Immature natural killer cell (primary cell): ENCODE measurements around the gene GCDH. TPM values are rescaled to one million over a fixed set of nuclear protein-coding genes. Genes with fewer than 3 reads are reported as not detected.
"Not testable (repeated sequence)": the region's sequence is repeated elsewhere in the genome, so short reads cannot be mapped to it uniquely, and the experiment has no call there.

Source experiments
- DNase-seq, 3 donors: peaks; one replicate each; pipeline ENCODE4 v3.0.0; 2022; ENCODE audit warnings: mixed read lengths in 1 of 3
- H3K27ac Mint-ChIP-seq, 6 donors: one replicate each; pipeline ENCODE4 v1.8.0; 2020; ENCODE audit warnings: mixed read lengths in 6 of 6, mild to moderate bottlenecking in 5 of 6, inconsistent platforms in 4 of 6, moderate library complexity in 3 of 6
- H3K27me3 Mint-ChIP-seq, 3 donors: one replicate each; pipeline ENCODE4 v1.8.0; 2020 to 2021; ENCODE audit warnings: low read depth in 3 of 3, mild to moderate bottlenecking in 3 of 3, mixed read lengths in 3 of 3, moderate library complexity in 3 of 3, inconsistent platforms in 1 of 3
- H3K36me3 Mint-ChIP-seq, 3 donors: one replicate each; pipeline ENCODE4 v1.8.0; 2020; ENCODE audit warnings: mixed read lengths in 3 of 3, inconsistent platforms in 2 of 3, mild to moderate bottlenecking in 2 of 3
- H3K4me1 Mint-ChIP-seq, 2 donors: one replicate each; pipeline ENCODE4 v1.8.0; 2020; ENCODE audit warnings: inconsistent platforms in 2 of 2, mild to moderate bottlenecking in 2 of 2, mixed read lengths in 2 of 2, moderate library complexity in 1 of 2
- H3K4me3 Mint-ChIP-seq, 5 donors: one replicate each; pipeline ENCODE4 v1.8.0; 2020; ENCODE audit warnings: mild to moderate bottlenecking in 5 of 5, mixed read lengths in 5 of 5, inconsistent platforms in 3 of 5, moderate library complexity in 3 of 5
- H3K9me3 Mint-ChIP-seq, 6 donors: one replicate each; pipeline ENCODE4 v1.8.0; 2020; ENCODE audit warnings: mild to moderate bottlenecking in 6 of 6, mixed read lengths in 6 of 6, inconsistent platforms in 4 of 6, moderate library complexity in 3 of 6
- polyA plus RNA-seq, 3 donors: library from polyadenylated mRNA; unstranded; fragments of 300-500 nt; fragmentation: Illumina TruSeq; gene quantifications; one replicate each; pipeline ENCODE4 v1.2.3, GENCODE V29; 2021

Gene GCDH
- polyA plus RNA-seq, 3 donors from 2014 or later: 17.0 to 21.6 (median 18.4) TPM

DNA sequence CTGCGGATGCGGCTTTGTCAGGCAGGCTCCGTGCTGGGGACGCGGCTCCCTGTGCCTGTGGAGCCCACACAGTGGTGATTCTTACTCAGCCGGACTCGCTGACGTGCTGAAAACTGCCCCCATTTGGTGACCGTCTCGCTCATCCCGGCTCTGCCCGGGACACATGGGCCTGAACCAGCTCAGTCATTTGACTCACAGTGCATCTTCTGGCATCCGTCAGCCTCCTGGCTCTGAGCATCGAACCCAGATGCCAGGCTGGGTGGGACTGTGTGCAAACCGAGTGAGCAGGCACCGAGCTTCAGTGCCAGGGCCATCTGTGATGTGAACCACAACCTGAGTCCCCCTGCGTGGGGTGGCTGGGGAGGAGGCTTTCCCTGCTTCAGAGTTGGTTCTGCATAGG lies 5.5 kb downstream of the GCDH start:
- no peaks in the 10 kb centered on the region for H3K9me3 Mint-ChIP-seq
- peaks cover 8 to 20% of the 10 kb centered on the region in 2 donors for H3K4me1 Mint-ChIP-seq
- H3K27me3 Mint-ChIP-seq: peaks cover 0 to 6% (median 1%) of the 10 kb centered on the region in 3 donors
- H3K27ac Mint-ChIP-seq: no peak overlapping the region
- no peak for DNase-seq
- H3K36me3 Mint-ChIP-seq: peaks cover 9 to 13% (median 11%) of the 10 kb centered on the region in 3 donors
- no peak overlapping the region for H3K4me3 Mint-ChIP-seq

DNA sequence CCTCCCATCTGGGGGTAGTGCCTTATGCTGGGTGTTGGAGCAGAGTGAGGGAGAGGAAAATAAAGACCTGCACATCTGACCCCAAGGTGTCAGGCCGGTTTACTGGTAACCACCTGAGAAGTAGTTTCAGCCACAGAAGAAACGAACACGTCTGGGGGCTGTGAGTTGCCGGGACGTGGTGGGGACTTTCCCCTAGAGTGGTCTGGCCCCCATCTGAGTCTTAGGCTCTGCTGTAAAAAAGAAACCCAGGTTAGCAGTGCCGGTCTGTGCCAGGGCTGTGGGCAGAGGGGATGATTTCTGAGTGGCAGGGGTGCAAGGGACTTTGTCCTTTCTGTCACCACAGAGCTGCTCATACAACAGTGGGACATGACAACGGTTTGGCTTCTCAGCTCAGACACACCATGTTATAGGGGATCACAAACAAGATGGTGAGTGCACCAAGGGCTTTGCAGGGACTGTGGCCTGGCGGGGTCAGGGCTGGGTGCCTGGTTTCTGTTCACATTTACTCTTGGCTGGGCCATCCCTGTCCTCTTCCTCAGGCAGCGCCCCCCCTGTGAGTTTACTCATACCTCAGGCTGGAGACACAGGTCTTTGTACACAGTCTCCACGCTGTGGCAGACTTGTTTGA lies 9.0 kb downstream of the GCDH start:
- Mint-ChIP-seq H3K36me3 (peaks cover 1 to 2% (median 1%) of the 10 kb centered on the region in 3 donors), H3K9me3 (no peaks in the 10 kb centered on the region), H3K4me3 (peak overlapping the region in 2 of 5 donors; percentile 3 to 47), H3K27me3 (peaks cover 0 to 3% (median 2%) of the 10 kb centered on the region in 3 donors), H3K27ac (peak overlapping the region; percentile 23 to 90 (median 44)), H3K4me1 (peaks cover 0 to 12% of the 10 kb centered on the region in 2 donors)
- DNase-seq: peak; percentile 39 to 72 (median 42)

DNA sequence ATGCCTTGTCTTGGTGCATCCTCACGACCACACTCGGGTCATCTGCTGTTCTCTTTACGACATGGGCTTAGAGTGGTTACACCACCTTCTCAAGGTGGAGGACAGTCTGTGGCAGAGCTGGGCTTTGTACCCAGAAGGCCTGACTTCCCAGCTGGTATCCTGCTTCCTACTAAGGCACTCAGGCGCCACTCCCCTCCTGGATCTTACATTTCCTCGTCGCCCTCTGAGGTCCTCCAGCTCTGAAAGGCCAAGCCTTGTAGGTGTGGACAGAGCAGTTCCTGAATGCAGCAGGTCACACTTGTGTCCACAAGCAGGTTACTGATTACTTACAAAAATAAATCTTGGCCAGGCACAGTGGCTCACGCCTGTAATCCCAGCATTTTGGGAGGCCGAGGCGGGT lies 16.2 kb downstream of the GCDH start:
- H3K4me3 Mint-ChIP-seq: no peak overlapping the region
- no peak overlapping the region for H3K27ac Mint-ChIP-seq
- H3K4me1 Mint-ChIP-seq: no peaks in the 10 kb centered on the region
- no peaks in the 10 kb centered on the region for H3K9me3 Mint-ChIP-seq
- H3K27me3 Mint-ChIP-seq: peaks cover 0 to 2% (median 0%) of the 10 kb centered on the region in 3 donors
- no peak for DNase-seq
- no peaks in the 10 kb centered on the region for H3K36me3 Mint-ChIP-seq

DNA sequence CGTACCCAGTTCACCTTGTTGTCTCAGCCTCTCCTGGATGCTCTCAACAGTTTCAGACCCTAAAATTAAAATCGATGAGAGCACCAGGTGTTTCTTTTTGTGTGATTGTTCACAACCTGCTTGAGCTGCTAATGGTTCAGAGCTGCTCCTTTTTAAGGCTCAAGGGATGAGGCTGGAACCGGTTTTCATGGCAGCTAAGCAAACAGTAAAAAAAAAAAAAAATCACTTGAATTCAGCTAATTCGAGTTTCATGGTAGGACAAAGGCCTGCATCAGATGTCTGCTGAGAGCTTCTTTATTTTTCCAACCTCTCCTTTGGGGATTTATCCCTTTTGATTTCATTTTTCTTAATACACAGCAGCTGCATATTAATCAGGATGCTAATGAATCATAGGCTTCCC lies 21.6 kb downstream of the GCDH start:
- H3K27me3 Mint-ChIP-seq: peaks cover 0 to 6% (median 0%) of the 10 kb centered on the region in 3 donors
- H3K9me3 Mint-ChIP-seq: no peaks in the 10 kb centered on the region
- peaks cover 19 to 20% of the 10 kb centered on the region in 2 donors for H3K4me1 Mint-ChIP-seq
- DNase-seq: no peak
- no peaks in the 10 kb centered on the region for H3K36me3 Mint-ChIP-seq
- H3K27ac Mint-ChIP-seq: no peak overlapping the region
- no peak overlapping the region for H3K4me3 Mint-ChIP-seq

- Mint-ChIP-seq H3K36me3 (no peaks in the 10 kb centered on the region), H3K4me3 (peak overlapping the region in 1 of 5 donors; percentile 29), H3K4me1 (peaks cover 19 to 20% of the 10 kb centered on the region in 2 donors), H3K27me3 (peaks cover 0 to 6% (median 1%) of the 10 kb centered on the region in 3 donors), H3K27ac (peak overlapping the region in 5 of 6 donors; percentile 37 to 95 (median 84)), H3K9me3 (no peaks in the 10 kb centered on the region)
- no peak for DNase-seq
These were observed 22.1 kb downstream of the GCDH start for GRCh38 chr19:12913011-12913561.

- H3K36me3 Mint-ChIP-seq: no peaks in the 10 kb centered on the region
- peak; percentile 40 to 46 (median 43) for DNase-seq
- H3K9me3 Mint-ChIP-seq: no peaks in the 10 kb centered on the region
These were observed 23.1 kb downstream of the GCDH start for GRCh38 chr19:12913851-12914690.

DNA sequence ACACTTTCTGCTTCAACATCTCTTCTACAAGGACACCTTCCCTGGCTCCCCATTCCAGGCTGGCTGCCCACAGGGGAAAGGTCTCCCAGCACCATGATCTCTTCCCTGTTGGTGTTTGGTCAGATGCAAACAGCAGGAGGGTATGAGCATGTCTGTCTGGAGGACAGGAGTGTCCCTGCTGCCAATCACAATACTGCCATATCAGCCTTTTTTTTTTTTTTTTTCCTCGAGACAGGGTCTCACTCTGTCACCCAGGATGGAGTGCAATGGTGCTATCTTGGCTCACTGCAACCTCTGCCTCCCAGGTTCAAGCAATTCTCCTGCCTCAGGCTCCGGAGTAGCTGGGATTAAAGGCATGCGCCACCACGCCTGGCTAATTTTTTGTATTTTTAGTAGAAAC lies 24.9 kb downstream of the GCDH start:
- H3K4me3 Mint-ChIP-seq, DNase-seq, H3K27ac Mint-ChIP-seq, H3K9me3 Mint-ChIP-seq, H3K36me3 Mint-ChIP-seq: not testable (repeated sequence)
- H3K27me3 Mint-ChIP-seq: peaks cover 5 to 11% (median 10%) of the 10 kb centered on the region in 3 donors
- peaks cover 32 to 33% of the 10 kb centered on the region in 2 donors for H3K4me1 Mint-ChIP-seq

More at GRCh38 chr19:12913851-12914690, 23.1 kb downstream of the GCDH start:
- Mint-ChIP-seq H3K27me3 (peaks cover under 1 to 6% (median 4%) of the 10 kb centered on the region in 3 donors), H3K4me1 (peaks cover 23 to 24% of the 10 kb centered on the region in 2 donors), H3K4me3 (peak overlapping the region; percentile 36 to 72 (median 43)), H3K27ac (peak overlapping the region; percentile 80 to 96 (median 84))

DNA sequence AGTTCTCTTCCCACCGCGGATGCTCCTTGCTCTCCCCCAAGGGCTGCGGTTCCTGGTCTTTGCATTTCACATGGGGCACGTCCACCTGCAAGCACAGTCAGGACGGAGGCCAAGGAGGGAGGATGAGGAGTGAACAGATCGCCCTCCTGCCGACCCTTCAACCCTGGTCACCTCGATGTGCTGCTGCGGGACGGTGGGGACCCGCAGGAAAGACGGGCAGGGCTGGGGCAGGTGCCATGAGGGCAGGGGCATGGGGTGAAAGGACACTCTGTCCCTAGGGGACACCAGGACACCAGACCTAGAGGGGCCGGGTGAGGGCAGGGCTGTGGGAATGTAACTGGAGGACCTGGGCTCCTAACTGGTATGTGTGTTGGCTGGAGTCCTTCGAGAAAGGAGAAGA lies 27.3 kb downstream of the GCDH start:
- Mint-ChIP-seq H3K4me1 (peaks cover 30% of the 10 kb centered on the region in 2 donors), H3K9me3 (no peaks in the 10 kb centered on the region), H3K27me3 (peaks cover 5 to 11% (median 10%) of the 10 kb centered on the region in 3 donors), H3K4me3 (peak overlapping the region; percentile 1 to 81 (median 66)), H3K36me3 (peaks cover 5 to 6% (median 6%) of the 10 kb centered on the region in 3 donors), H3K27ac (peak overlapping the region in 2 of 6 donors; percentile 53 to 84)
- no peak for DNase-seq

DNA sequence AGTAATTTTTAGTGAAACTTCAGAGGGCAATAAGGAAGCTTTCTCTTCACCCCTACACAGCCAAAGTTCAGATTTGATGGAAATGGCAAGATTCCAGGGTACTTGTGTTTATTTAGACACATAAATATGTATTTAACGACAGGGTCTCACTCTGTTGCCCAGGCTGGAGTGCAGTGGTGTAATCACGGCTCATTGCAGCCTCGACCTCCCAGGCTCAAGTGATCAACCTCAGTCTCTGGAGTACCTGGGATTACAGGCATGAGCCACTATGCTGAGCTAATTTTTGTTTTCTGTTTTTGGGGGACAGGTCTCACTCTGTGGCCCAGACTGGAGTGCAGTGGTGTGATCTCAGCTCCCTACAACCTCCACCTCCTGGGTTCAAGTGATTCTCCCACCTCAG lies 30.1 kb downstream of the GCDH start:
- H3K36me3 Mint-ChIP-seq: peaks cover 5 to 9% (median 7%) of the 10 kb centered on the region in 3 donors

DNA sequence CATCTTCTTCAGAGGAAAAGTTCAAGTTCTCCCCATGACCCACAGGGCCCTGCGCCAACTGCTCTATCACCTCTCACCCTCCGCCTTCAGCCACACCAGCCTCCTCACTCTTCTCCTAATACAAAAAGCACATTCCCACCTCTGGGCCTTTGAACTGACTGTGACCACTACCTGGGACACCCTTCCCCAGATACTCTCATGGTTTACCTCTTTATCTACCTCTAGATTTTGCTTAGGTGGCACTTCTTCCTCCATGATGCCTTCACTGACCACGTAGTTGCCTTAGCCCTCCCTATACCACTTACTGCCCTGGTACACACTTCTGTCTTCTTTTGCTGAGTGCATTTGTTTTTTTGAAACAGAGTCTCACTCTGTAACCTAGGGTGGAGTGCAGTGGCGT lies 32.0 kb downstream of the GCDH start:
- H3K9me3 Mint-ChIP-seq: no peaks in the 10 kb centered on the region
- no peak overlapping the region for H3K4me3 Mint-ChIP-seq
- peak overlapping the region in 2 of 6 donors; percentile 5 to 17 for H3K27ac Mint-ChIP-seq

More for the DNA sequence above, 30.1 kb downstream of the GCDH start:
- Mint-ChIP-seq H3K4me3 (peak overlapping the region in 1 of 5 donors; percentile 49), H3K4me1 (peaks cover 13 to 17% of the 10 kb centered on the region in 2 donors), H3K27ac (peak overlapping the region in 4 of 6 donors; percentile 28 to 87 (median 56)), H3K27me3 (peaks cover 5 to 10% (median 8%) of the 10 kb centered on the region in 3 donors), H3K9me3 (no peaks in the 10 kb centered on the region)
- no peak for DNase-seq

GRCh38 chr19:12924621-12925310 lies 33.8 kb downstream of the GCDH start:
- Mint-ChIP-seq H3K9me3 (no peaks in the 10 kb centered on the region), H3K27me3 (peaks cover 0 to 1% (median 0%) of the 10 kb centered on the region in 3 donors), H3K27ac (no peak overlapping the region), H3K4me3 (no peak overlapping the region), H3K4me1 (peaks cover 4 to 6% of the 10 kb centered on the region in 2 donors), H3K36me3 (peaks cover 15 to 27% (median 15%) of the 10 kb centered on the region in 3 donors)
- DNase-seq: no peak

More for the DNA sequence above, 32.0 kb downstream of the GCDH start:
- no peak for DNase-seq
- peaks cover 10 to 16% (median 10%) of the 10 kb centered on the region in 3 donors for H3K36me3 Mint-ChIP-seq
- H3K4me1 Mint-ChIP-seq: peaks cover 13 to 14% of the 10 kb centered on the region in 2 donors
- H3K27me3 Mint-ChIP-seq: peaks cover 5 to 9% (median 6%) of the 10 kb centered on the region in 3 donors

DNA sequence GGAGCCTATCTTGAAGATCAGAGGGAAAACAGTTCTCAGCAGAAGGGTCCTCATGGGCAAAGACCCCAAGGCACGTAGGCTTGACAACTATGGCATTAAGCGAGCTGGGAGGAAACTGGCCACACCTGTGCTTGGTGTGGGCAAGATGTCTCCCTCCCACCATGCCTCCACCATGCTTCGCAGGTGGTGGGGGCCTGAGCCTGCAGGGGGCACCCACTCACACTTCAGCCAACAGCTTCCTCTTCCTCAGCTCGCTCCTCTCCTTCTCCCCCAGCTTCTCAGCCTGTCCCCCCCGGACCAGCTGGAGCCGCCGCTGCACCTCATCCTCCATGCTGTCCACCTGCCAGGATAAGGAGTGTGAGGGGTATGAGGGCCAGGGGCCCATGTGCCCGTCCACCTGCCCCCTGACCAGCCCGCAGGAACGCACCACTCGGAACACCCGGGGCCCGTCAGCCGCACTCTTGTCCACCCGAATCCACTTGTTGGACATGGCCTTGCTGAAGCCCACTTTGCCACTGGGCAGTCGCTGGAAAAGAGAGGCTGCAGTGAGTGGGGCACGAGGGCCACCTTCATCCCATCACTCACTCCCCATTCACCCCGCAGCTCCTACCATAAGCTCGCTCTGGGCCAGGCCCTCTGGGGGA lies 39.2 kb downstream of the GCDH start:
- H3K27ac Mint-ChIP-seq: no peak overlapping the region
- H3K4me1 Mint-ChIP-seq: peaks cover 20 to 23% of the 10 kb centered on the region in 2 donors
- H3K4me3 Mint-ChIP-seq: no peak overlapping the region
- H3K9me3 Mint-ChIP-seq: no peaks in the 10 kb centered on the region
- DNase-seq: no peak
- H3K36me3 Mint-ChIP-seq: peaks cover 8 to 19% (median 10%) of the 10 kb centered on the region in 3 donors
- no peaks in the 10 kb centered on the region for H3K27me3 Mint-ChIP-seq
